K562 (cell line): ENCODE results near the gene IKZF3. TPM values are rescaled to one million over a fixed set of nuclear protein-coding genes. Genes with fewer than 3 reads are reported as not detected.
A peak's percentile ranks its signal among the peaks of the same experiment; 100 is the strongest.

Experiments used
- ATAC-seq: fragments of 200-7000 bp; cut with Tn5 transposase; 3 replicates; pipeline ENCODE4 v1.9.1; 2020; ENCODE audit warnings: moderate library complexity
- BruUV-seq: library from RNA; stranded (reverse); fragments of 400-500 nt; replicated peaks from 2 replicates; lab custom pipeline; 2021; lab: Mats Ljungman, UMichigan
- CTCF ChIA-PET: fragments of 300-600 bp; formaldehyde crosslinking; extraction: SDS; loops from one replicate; lab custom pipeline; 2021; ENCODE audit warnings: low intra/inter-chr PET ratio; lab: Yijun Ruan, JAX
- POLR2A ChIA-PET: fragments of 300-600, 350-650 bp; sonication (Branson Sonifier 250); formaldehyde crosslinking; extraction: SDS; loops from one replicate; lab custom pipeline; 2021; ENCODE audit warnings: antibody characterized with exemption, inconsistent platforms; lab: Yijun Ruan, JAX
- DNase-seq, 4 experiments: peaks; one replicate each; pipeline versions ENCODE4 v3.0.0 to v3.0.0-alpha.2; 2011 to 2018; ENCODE audit warnings: low spot score in 3 of 4, mixed read lengths in 3 of 4; ENCODE audit errors: extremely low read depth in 1 of 4
- FAIRE-seq: peaks from 2 replicates; lab custom pipeline; 2011; peaks lifted over from hg19 to GRCh38; lab: Jason Lieb, UNC
- H2AFZ ChIP-seq: 2 replicates; pipeline ENCODE4 v1.6.0; 2011; ENCODE audit warnings: low read depth, low read length, control low read depth, inconsistent platforms
- H3K27ac ChIP-seq: fragments of 200-600 bp; 3 replicates; pipeline ENCODE4 v1.8.0; 2011; ENCODE audit warnings: low read depth, mild to moderate bottlenecking, control low read depth, inconsistent platforms, low read length, moderate library complexity, mixed read lengths; ENCODE audit errors: extremely low read depth
- H3K27me3 ChIP-seq, 2 experiments: fragments of 300-600 bp in 1 of 2; 2 replicates in 1 of 2; 3 replicates in 1 of 2; pipeline versions ENCODE4 v1.6.0 to v1.8.0; 2011; ENCODE audit warnings: inconsistent platforms in 2 of 2, low read length in 2 of 2, mild to moderate bottlenecking in 1 of 2, mixed read lengths in 1 of 2, moderate library complexity in 1 of 2; ENCODE audit not compliant: control insufficient read depth in 2 of 2, insufficient read depth in 2 of 2
- H3K36me3 ChIP-seq: fragments of 300-600 bp; 3 replicates; pipeline ENCODE4 v1.8.0; 2011; ENCODE audit warnings: mild to moderate bottlenecking, low read length, inconsistent platforms; ENCODE audit not compliant: control insufficient read depth, insufficient read depth
- H3K4me1 ChIP-seq, 2 experiments: fragments of 200-600 bp in 1 of 2; replicated peaks in 1 of 2; 2 replicates in 1 of 2; 3 replicates in 1 of 2; pipeline versions ENCODE4 v1.5.1 to v1.8.0; 2011; ENCODE audit warnings: inconsistent platforms in 2 of 2, low read length in 2 of 2, mild to moderate bottlenecking in 1 of 2, mixed read lengths in 1 of 2, moderate library complexity in 1 of 2; ENCODE audit not compliant: control insufficient read depth in 2 of 2, insufficient read depth in 2 of 2
- H3K4me2 ChIP-seq: 2 replicates; pipeline ENCODE4 v1.6.1; 2011; ENCODE audit warnings: low read length, control low read depth, inconsistent platforms, mixed read lengths; ENCODE audit not compliant: insufficient read depth
- H3K4me3 ChIP-seq: fragments of 200-600 bp; sonication (generic), shearing (Covaris generic); 2 replicates; pipeline ENCODE4 v1.5.1; 2016; ENCODE audit warnings: control low read depth, inconsistent platforms
- H3K79me2 ChIP-seq: fragments of 200-600 bp; 3 replicates; pipeline ENCODE4 v1.8.0; 2011; ENCODE audit warnings: low read length, inconsistent platforms; ENCODE audit not compliant: control insufficient read depth, insufficient read depth
- H3K9ac ChIP-seq, 2 experiments: 2 replicates each; pipeline versions ENCODE4 v1.6.0 to v1.6.1; 2011; ENCODE audit warnings: low read depth in 2 of 2, low read length in 2 of 2, control low read depth in 1 of 2, inconsistent platforms in 1 of 2, mild to moderate bottlenecking in 1 of 2, mixed read lengths in 1 of 2; ENCODE audit not compliant: insufficient read depth in 1 of 2
- H3K9me1 ChIP-seq: one replicate; pipeline ENCODE4 v1.6.0; 2011; ENCODE audit warnings: inconsistent platforms, mild to moderate bottlenecking, low read length, moderate library complexity; ENCODE audit not compliant: control insufficient read depth, insufficient read depth
- H3K9me3 ChIP-seq: replicated peaks from 2 replicates; pipeline ENCODE4 v1.5.1; 2011; ENCODE audit warnings: low read depth, low read length, inconsistent platforms; ENCODE audit not compliant: control insufficient read depth, insufficient read depth
- H4K20me1 ChIP-seq: replicated peaks from 2 replicates; pipeline ENCODE4 v1.6.1; 2011; ENCODE audit warnings: low read length, inconsistent platforms, mixed read lengths; ENCODE audit not compliant: control insufficient read depth, insufficient read depth
- JUN ChIP-seq, 2 experiments: sonication (generic) in 1 of 2; formaldehyde crosslinking in 1 of 2; IDR thresholded peaks; 2 replicates each; pipeline versions ENCODE4 v1.6.1 to v1.8.0; 2012 to 2022; ENCODE audit warnings: borderline replicate concordance in 2 of 2, mild to moderate bottlenecking in 2 of 2, improper control_type of control experiment in 1 of 2, low read depth in 1 of 2, low read length in 1 of 2, missing genetic modification reagents in 1 of 2
- NCOA6 ChIP-seq: fragments of 450-650 bp; IDR thresholded peaks from 2 replicates; pipeline ENCODE4 v1.6.1; 2017; ENCODE audit warnings: mild to moderate bottlenecking
- SMAD4 ChIP-seq: fragments of 250-450 bp; sonication (Bioruptor Pico); conservative IDR thresholded peaks from 2 replicates; pipeline ENCODE4 v1.8.0; 2021; ENCODE audit warnings: inconsistent platforms, mild to moderate bottlenecking, moderate library complexity
- SRF ChIP-seq, 2 experiments: fragments of 250-450, 450-650 bp in 1 of 2; sonication (Bioruptor Pico) in 1 of 2; sonication (generic) in 1 of 2; formaldehyde crosslinking; IDR thresholded peaks; 2 replicates each; pipeline versions ENCODE4 v1.5.0 to v1.5.1; 2020 to 2022; ENCODE audit warnings: mild to moderate bottlenecking in 1 of 2, missing genetic modification reagents in 1 of 2
- ZNF445 ChIP-seq: fragments of 250-450 bp; sonication (Bioruptor Pico); IDR thresholded peaks from 2 replicates; pipeline ENCODE4 v1.4.0; 2020; ENCODE audit warnings: low read depth, mild to moderate bottlenecking, moderate library complexity
- WGBS: fragments of 100-300 bp; shearing (Covaris generic); methylation state at CpG from one replicate; pipeline ENCODE4 v1.1.6; 2016; ENCODE audit warnings: low coverage, mixed read lengths; ENCODE audit not compliant: insufficient coverage; ENCODE audit errors: missing lambda C conversion rate; 5-methylcytosine and 5-hydroxymethylcytosine counted together
- in situ Hi-C: fragments of 300-500 bp; cut with MboI; formaldehyde crosslinking; loops from 4 replicates; pipeline ENCODE4 v1.15.0; 2018; ENCODE audit warnings: inconsistent platforms, mixed read lengths
- intact Hi-C: fragments of 100-400 bp; cut with micrococcal nuclease; formaldehyde crosslinking; loops from 2 replicates; pipeline ENCODE4 v1.14.2; 2022
- polyA plus RNA-seq, 8 experiments: library from polyadenylated mRNA; depleted of rRNA in 4 of 8; stranded (reverse) in 5 of 8; unstranded in 3 of 8; fragments of >200 nt; fragmentation: Nextera tagmentation in 2 of 8; fragmentation: Illumina TruSeq in 1 of 8; extraction: Ambion mirVana in 2 of 8; extraction: Trizol in 1 of 8; gene quantifications; 2 replicates each; pipeline versions ENCODE4 v1.2.1 to v1.2.3, GENCODE V29; 2011 to 2014; ENCODE audit warnings: inconsistent platforms in 1 of 8, missing spikeins in 1 of 8
- total RNA-seq, 7 experiments: library from RNA; depleted of rRNA in 6 of 7; stranded (reverse); fragments of >200 nt in 6 of 7; fragmentation: Illumina TruSeq in 2 of 7; extraction: Trizol in 2 of 7; gene quantifications; 2 replicates each; pipeline versions ENCODE4 v1.2.1 to v1.2.3, GENCODE V29; 2011 to 2021; ENCODE audit warnings: low replicate concordance in 1 of 7
- TF ChIP-seq, protein P1 (sequence below): fragments of 200-600 bp; sonication (generic); IDR thresholded peaks from one replicate; pipeline ENCODE4 v1.6.1; 2012; ENCODE audit warnings: mild to moderate bottlenecking, low read depth, low read length, inconsistent platforms
- TF ChIP-seq, protein P2 (sequence below): fragments of 450-650 bp; formaldehyde crosslinking; IDR thresholded peaks from 2 replicates; pipeline ENCODE4 v1.4.0; 2020; ENCODE audit warnings: mild to moderate bottlenecking, moderate library complexity
- TF ChIP-seq, protein P3 (sequence below): sonication (generic); formaldehyde crosslinking; IDR thresholded peaks from 2 replicates; pipeline ENCODE4 v1.9.0; 2022; ENCODE audit warnings: mild to moderate bottlenecking, missing genetic modification reagents

Gene IKZF3
- total and polyA plus RNA-seq, 9 of the 15 experiments (the other 6 are each of a cell fraction or from before 2014, with no cell fraction given): 0.06 to 1.6 (median 0.62) TPM

DNA sequence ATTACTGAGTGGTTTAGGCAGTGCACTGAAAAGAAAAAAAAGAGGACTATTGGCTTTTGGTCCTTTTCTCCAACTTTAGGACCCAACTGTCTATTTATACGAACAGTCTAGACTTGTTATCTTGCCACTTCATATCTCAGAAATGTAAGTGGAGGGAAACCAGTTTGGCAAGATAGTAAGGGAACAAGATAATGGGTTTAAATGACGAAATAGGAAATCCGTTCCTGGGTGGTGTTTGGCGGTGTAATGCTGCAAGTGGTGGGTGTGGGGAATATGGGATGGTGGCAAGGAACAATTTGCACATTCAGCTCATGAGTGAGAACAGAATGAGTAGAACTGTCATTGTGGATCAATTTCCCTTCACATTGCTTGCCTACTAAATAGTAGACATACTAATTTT is 81.6 kb downstream of the IKZF3 start:
- WGBS: 0% methylated on average over 4 of the region's 4 CpGs
- no peak for DNase-seq
- H3K27me3 ChIP-seq: peaks cover 11 to 19% of the 10 kb centered on the region in 2 experiments; a peak in 4 of 5 replicates
- no peak for FAIRE-seq
- no peak overlapping the region for H3K4me2 ChIP-seq
- H4K20me1 ChIP-seq: no peaks in the 10 kb centered on the region
- H3K4me1 ChIP-seq: no peaks in the 10 kb centered on the region
- no peaks in the 10 kb centered on the region for H3K9me1 ChIP-seq
- no peak overlapping the region for H3K4me3 ChIP-seq
- POLR2A ChIA-PET: interaction anchor here (0.5 to 1.3 kb wide), 3 partner anchors 13 to 125 kb away, joined by 3 to 5 read pairs (median 4); no protein-coding TSS in a partner anchor
- H2AFZ ChIP-seq: no peak overlapping the region
- no peaks in the 10 kb centered on the region for H3K79me2 ChIP-seq
- CTCF ChIA-PET: interaction anchor here (0.8 kb wide), 1 partner anchor 13 kb away, joined by 3 read pairs; no protein-coding TSS in a partner anchor
- no TSS peak for BruUV-seq
- in situ Hi-C loops (no loop called here), intact Hi-C loops (no loop called here)
- H3K36me3 ChIP-seq: no peaks in the 10 kb centered on the region
- ATAC-seq: no peak
- no peak overlapping the region for H3K27ac ChIP-seq
- H3K9ac ChIP-seq: no peak overlapping the region
- no peaks in the 10 kb centered on the region for H3K9me3 ChIP-seq
- TF ChIP-seq, protein P1, sequence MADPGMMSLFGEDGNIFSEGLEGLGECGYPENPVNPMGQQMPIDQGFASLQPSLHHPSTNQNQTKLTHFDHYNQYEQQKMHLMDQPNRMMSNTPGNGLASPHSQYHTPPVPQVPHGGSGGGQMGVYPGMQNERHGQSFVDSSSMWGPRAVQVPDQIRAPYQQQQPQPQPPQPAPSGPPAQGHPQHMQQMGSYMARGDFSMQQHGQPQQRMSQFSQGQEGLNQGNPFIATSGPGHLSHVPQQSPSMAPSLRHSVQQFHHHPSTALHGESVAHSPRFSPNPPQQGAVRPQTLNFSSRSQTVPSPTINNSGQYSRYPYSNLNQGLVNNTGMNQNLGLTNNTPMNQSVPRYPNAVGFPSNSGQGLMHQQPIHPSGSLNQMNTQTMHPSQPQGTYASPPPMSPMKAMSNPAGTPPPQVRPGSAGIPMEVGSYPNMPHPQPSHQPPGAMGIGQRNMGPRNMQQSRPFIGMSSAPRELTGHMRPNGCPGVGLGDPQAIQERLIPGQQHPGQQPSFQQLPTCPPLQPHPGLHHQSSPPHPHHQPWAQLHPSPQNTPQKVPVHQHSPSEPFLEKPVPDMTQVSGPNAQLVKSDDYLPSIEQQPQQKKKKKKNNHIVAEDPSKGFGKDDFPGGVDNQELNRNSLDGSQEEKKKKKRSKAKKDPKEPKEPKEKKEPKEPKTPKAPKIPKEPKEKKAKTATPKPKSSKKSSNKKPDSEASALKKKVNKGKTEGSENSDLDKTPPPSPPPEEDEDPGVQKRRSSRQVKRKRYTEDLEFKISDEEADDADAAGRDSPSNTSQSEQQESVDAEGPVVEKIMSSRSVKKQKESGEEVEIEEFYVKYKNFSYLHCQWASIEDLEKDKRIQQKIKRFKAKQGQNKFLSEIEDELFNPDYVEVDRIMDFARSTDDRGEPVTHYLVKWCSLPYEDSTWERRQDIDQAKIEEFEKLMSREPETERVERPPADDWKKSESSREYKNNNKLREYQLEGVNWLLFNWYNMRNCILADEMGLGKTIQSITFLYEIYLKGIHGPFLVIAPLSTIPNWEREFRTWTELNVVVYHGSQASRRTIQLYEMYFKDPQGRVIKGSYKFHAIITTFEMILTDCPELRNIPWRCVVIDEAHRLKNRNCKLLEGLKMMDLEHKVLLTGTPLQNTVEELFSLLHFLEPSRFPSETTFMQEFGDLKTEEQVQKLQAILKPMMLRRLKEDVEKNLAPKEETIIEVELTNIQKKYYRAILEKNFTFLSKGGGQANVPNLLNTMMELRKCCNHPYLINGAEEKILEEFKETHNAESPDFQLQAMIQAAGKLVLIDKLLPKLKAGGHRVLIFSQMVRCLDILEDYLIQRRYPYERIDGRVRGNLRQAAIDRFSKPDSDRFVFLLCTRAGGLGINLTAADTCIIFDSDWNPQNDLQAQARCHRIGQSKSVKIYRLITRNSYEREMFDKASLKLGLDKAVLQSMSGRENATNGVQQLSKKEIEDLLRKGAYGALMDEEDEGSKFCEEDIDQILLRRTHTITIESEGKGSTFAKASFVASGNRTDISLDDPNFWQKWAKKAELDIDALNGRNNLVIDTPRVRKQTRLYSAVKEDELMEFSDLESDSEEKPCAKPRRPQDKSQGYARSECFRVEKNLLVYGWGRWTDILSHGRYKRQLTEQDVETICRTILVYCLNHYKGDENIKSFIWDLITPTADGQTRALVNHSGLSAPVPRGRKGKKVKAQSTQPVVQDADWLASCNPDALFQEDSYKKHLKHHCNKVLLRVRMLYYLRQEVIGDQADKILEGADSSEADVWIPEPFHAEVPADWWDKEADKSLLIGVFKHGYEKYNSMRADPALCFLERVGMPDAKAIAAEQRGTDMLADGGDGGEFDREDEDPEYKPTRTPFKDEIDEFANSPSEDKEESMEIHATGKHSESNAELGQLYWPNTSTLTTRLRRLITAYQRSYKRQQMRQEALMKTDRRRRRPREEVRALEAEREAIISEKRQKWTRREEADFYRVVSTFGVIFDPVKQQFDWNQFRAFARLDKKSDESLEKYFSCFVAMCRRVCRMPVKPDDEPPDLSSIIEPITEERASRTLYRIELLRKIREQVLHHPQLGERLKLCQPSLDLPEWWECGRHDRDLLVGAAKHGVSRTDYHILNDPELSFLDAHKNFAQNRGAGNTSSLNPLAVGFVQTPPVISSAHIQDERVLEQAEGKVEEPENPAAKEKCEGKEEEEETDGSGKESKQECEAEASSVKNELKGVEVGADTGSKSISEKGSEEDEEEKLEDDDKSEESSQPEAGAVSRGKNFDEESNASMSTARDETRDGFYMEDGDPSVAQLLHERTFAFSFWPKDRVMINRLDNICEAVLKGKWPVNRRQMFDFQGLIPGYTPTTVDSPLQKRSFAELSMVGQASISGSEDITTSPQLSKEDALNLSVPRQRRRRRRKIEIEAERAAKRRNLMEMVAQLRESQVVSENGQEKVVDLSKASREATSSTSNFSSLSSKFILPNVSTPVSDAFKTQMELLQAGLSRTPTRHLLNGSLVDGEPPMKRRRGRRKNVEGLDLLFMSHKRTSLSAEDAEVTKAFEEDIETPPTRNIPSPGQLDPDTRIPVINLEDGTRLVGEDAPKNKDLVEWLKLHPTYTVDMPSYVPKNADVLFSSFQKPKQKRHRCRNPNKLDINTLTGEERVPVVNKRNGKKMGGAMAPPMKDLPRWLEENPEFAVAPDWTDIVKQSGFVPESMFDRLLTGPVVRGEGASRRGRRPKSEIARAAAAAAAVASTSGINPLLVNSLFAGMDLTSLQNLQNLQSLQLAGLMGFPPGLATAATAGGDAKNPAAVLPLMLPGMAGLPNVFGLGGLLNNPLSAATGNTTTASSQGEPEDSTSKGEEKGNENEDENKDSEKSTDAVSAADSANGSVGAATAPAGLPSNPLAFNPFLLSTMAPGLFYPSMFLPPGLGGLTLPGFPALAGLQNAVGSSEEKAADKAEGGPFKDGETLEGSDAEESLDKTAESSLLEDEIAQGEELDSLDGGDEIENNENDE: no peak
- no peak for TF ChIP-seq JUN (IDR thresholded peaks at IDR 0.05; ENCODE audit: borderline replicate concordance, low read depth, low read length)
- TF ChIP-seq JUN (CRISPR knock-in tag; IDR thresholded peaks at IDR 0.05; ENCODE audit: borderline replicate concordance): no peak
- no peak for TF ChIP-seq ZNF445 (CRISPR knock-in tag)
- TF ChIP-seq SRF (CRISPR knock-in tag; IDR thresholded peaks at IDR 0.05): no peak
- no peak for TF ChIP-seq NCOA6
- TF ChIP-seq, protein P2, sequence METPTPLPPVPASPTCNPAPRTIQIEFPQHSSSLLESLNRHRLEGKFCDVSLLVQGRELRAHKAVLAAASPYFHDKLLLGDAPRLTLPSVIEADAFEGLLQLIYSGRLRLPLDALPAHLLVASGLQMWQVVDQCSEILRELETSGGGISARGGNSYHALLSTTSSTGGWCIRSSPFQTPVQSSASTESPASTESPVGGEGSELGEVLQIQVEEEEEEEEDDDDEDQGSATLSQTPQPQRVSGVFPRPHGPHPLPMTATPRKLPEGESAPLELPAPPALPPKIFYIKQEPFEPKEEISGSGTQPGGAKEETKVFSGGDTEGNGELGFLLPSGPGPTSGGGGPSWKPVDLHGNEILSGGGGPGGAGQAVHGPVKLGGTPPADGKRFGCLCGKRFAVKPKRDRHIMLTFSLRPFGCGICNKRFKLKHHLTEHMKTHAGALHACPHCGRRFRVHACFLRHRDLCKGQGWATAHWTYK (CRISPR knock-in tag): no peak
- TF ChIP-seq, protein P3, sequence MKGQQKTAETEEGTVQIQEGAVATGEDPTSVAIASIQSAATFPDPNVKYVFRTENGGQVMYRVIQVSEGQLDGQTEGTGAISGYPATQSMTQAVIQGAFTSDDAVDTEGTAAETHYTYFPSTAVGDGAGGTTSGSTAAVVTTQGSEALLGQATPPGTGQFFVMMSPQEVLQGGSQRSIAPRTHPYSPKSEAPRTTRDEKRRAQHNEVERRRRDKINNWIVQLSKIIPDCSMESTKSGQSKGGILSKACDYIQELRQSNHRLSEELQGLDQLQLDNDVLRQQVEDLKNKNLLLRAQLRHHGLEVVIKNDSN (CRISPR knock-in tag): no peak
- TF ChIP-seq SMAD4 (CRISPR knock-in tag): peak; percentile 92
